Lower lobe of right lung (tissue), 2 donors: ENCODE measurements around the gene U2AF1L4. TPM values are rescaled to one million over a fixed set of nuclear protein-coding genes. Genes with fewer than 3 reads are reported as not detected.
A peak's percentile ranks its signal among the peaks of the same experiment; 100 is the strongest.

Source experiments
- ATAC-seq, 2 donors: fragments of 200-7000 bp; cut with Tn5 transposase; one replicate each; pipeline ENCODE4 v1.9.1; 2020 to 2022; ENCODE audit warnings: mild to moderate bottlenecking in 2 of 2, moderate library complexity in 2 of 2
- DNase-seq: peaks from one replicate; pipeline ENCODE4 v3.0.0-alpha.2; 2020
- H3K27ac ChIP-seq: fragments of 200-600 bp; one replicate; pipeline ENCODE4 v1.8.0; 2022
- H3K27me3 ChIP-seq: fragments of 200-600 bp; one replicate; pipeline ENCODE4 v1.8.0; 2022; ENCODE audit warnings: low read depth
- H3K36me3 ChIP-seq: fragments of 200-600 bp; one replicate; pipeline ENCODE4 v1.8.0; 2022; ENCODE audit warnings: mild to moderate bottlenecking
- H3K4me1 ChIP-seq: fragments of 200-600 bp; one replicate; pipeline ENCODE4 v1.8.0; 2022
- H3K4me3 ChIP-seq: fragments of 200-600 bp; one replicate; pipeline ENCODE4 v1.8.0; 2022; ENCODE audit warnings: mild to moderate bottlenecking
- H3K9me3 ChIP-seq: fragments of 200-600 bp; one replicate; pipeline ENCODE4 v1.8.0; 2022
- CTCF ChIP-seq: fragments of 200-600 bp; IDR thresholded peaks from one replicate; pipeline ENCODE4 v1.8.0; 2022; ENCODE audit warnings: antibody characterized with exemption, mild to moderate bottlenecking
- intact Hi-C: fragments of 100-400 bp; cut with DNase I; formaldehyde crosslinking; loops from one replicate; pipeline ENCODE4 v1.11.0; 2022
- total RNA-seq: library from RNA; stranded (reverse); fragmentation: NEBNext Ultra II Directional; extraction: Animal tissue kit (Norgen Biotek cat#: 25700); gene quantifications from one replicate; pipeline ENCODE4 v1.2.1, GENCODE V29; 2021
- donor health status: DM: no; HTN: yes; CAD: no; lungs with severe emphysema.

The U2AF1L4 gene
- total RNA-seq, 1 donor from 2014 or later = 20.3 TPM

- no peaks in the 10 kb centered on the region for H3K27me3 ChIP-seq
- DNase-seq = peak; percentile 99
- intact Hi-C loops = no loop called here
- peaks cover 25% of the 10 kb centered on the region for H3K36me3 ChIP-seq
- no peaks in the 10 kb centered on the region for H3K9me3 ChIP-seq
- H3K4me3 ChIP-seq = peak within 1 kb of the TSS; percentile 89
- ATAC-seq = peak; percentile 89 to 93
- no peak for TF ChIP-seq CTCF
- peaks cover 36% of the 10 kb centered on the region for H3K4me1 ChIP-seq
- peak within 1 kb of the TSS; percentile 79 for H3K27ac ChIP-seq
These were observed 3.1 kb upstream of the U2AF1L4 start, which contains the start of gene LIN37 for GRCh38 chr19:35748106-35749020. LIN37 (plus strand) TSS chr19:35748576; CDS start chr19:35748725, 149 bp downstream.

- Histone ChIP-seq H3K4me3 (peak overlapping the region; percentile 79), H3K27me3 (no peaks in the 10 kb centered on the region), H3K27ac (peak overlapping the region; percentile 100), H3K9me3 (no peaks in the 10 kb centered on the region), H3K36me3 (peaks cover 7% of the 10 kb centered on the region), H3K4me1 (peaks cover 48% of the 10 kb centered on the region)
- ATAC-seq (no peak), DNase-seq (no peak)
- TF ChIP-seq CTCF = no peak
- intact Hi-C loops = no loop called here
These were observed 1.3 kb upstream of the U2AF1L4 start for GRCh38 chr19:35746531-35746930.

- peaks cover 53% of the 10 kb centered on the region for H3K4me1 ChIP-seq
- intact Hi-C loops = no loop called here
- H3K9me3 ChIP-seq = no peaks in the 10 kb centered on the region
- DNase-seq (no peak), ATAC-seq (no peak)
- TF ChIP-seq CTCF = no peak
- peaks cover 2% of the 10 kb centered on the region for H3K36me3 ChIP-seq
- H3K4me3 ChIP-seq = peak overlapping the region; percentile 79
- H3K27ac ChIP-seq = peak overlapping the region; percentile 100
- no peaks in the 10 kb centered on the region for H3K27me3 ChIP-seq
These were observed 857 bp upstream of the U2AF1L4 start for GRCh38 chr19:35746087-35746462.

GRCh38 chr19:35744430-35745327 lies 539 bp downstream of the U2AF1L4 start:
- no peaks in the 10 kb centered on the region for H3K9me3 ChIP-seq
- intact Hi-C loops = no loop called here
- DNase-seq = peak; percentile 96
- H3K27me3 ChIP-seq = no peaks in the 10 kb centered on the region
- peaks cover 61% of the 10 kb centered on the region for H3K4me1 ChIP-seq
- peak; percentile 84 to 85 for ATAC-seq
- H3K27ac ChIP-seq = peak overlapping the region; percentile 100
- TF ChIP-seq CTCF = peak; percentile 40
- H3K36me3 ChIP-seq = no peaks in the 10 kb centered on the region
- H3K4me3 ChIP-seq = peak overlapping the region; percentile 79

- Histone ChIP-seq H3K27me3 (no peaks in the 10 kb centered on the region), H3K36me3 (peaks cover 7% of the 10 kb centered on the region), H3K9me3 (no peaks in the 10 kb centered on the region), H3K4me1 (peaks cover 59% of the 10 kb centered on the region), H3K4me3 (peak overlapping the region; percentile 79), H3K27ac (peak overlapping the region; percentile 100)
- no peak for DNase-seq
- intact Hi-C loops = no loop called here
- ATAC-seq = no peak
- TF ChIP-seq CTCF = no peak
These were observed 1.4 kb downstream of the U2AF1L4 start for GRCh38 chr19:35743640-35744429.
